Measurements from ENCODE around the gene CEP85.

GRCh38 chr1:26297791-26298124 lies 63.8 kb downstream of the CEP85 start:
- TF ChIP-seq CTCF (conservative IDR thresholded peaks at IDR 0.05; ENCODE audit: low read length) (no peak), EZH2phosphoT487 (IDR thresholded peaks at IDR 0.05; ENCODE audit: borderline replicate concordance, low read depth, low read length) (no peak)
